ENCODE data around the gene ZNF672.

DNA sequence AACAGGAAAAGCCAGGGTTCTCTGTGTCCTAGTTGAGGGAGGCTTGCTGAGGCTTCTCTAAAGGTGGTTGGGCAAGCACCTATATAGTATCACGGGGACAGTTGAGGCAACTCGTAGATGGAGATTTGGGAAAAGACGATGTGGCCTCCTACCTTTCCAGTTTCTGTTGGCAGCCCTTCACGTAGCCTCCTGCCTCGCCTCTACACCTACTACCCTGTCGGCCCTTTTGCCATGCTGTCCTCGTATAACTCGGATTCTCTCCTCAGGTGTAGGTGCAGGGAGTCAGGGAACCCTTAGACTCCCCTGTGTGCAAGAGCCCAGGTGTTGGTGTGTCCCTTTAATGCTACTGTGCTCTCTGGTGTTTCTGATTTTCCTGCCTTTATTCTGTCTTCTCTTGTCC, 10.6 kb downstream of the ZNF672 start:
- TF ChIP-seq FOXM1 (IDR thresholded peaks at IDR 0.05; ENCODE audit: low read depth) (no peak), GATA2 (CRISPR knock-in tag; IDR thresholded peaks at IDR 0.05) (no peak), EP300 (IDR thresholded peaks at IDR 0.05; ENCODE audit: borderline replicate concordance in 1 of 2, low read depth in 1 of 2, low read length in 1 of 2) (no peak), CHD2 (IDR thresholded peaks at IDR 0.05; ENCODE audit: low read length, partially characterized antibody) (no peak), TAF1 (IDR thresholded peaks at IDR 0.05; ENCODE audit: borderline replicate concordance, low read depth, low read length) (no peak), JUND (IDR thresholded peaks at IDR 0.05) (no peak), TEAD4 (IDR thresholded peaks at IDR 0.05; ENCODE audit: borderline replicate concordance, insufficient read depth) (no peak)
- TF ChIP-seq, protein P1, sequence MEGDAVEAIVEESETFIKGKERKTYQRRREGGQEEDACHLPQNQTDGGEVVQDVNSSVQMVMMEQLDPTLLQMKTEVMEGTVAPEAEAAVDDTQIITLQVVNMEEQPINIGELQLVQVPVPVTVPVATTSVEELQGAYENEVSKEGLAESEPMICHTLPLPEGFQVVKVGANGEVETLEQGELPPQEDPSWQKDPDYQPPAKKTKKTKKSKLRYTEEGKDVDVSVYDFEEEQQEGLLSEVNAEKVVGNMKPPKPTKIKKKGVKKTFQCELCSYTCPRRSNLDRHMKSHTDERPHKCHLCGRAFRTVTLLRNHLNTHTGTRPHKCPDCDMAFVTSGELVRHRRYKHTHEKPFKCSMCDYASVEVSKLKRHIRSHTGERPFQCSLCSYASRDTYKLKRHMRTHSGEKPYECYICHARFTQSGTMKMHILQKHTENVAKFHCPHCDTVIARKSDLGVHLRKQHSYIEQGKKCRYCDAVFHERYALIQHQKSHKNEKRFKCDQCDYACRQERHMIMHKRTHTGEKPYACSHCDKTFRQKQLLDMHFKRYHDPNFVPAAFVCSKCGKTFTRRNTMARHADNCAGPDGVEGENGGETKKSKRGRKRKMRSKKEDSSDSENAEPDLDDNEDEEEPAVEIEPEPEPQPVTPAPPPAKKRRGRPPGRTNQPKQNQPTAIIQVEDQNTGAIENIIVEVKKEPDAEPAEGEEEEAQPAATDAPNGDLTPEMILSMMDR (IDR thresholded peaks at IDR 0.05): no peak
- TF ChIP-seq, protein P2, sequence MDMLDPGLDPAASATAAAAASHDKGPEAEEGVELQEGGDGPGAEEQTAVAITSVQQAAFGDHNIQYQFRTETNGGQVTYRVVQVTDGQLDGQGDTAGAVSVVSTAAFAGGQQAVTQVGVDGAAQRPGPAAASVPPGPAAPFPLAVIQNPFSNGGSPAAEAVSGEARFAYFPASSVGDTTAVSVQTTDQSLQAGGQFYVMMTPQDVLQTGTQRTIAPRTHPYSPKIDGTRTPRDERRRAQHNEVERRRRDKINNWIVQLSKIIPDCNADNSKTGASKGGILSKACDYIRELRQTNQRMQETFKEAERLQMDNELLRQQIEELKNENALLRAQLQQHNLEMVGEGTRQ (IDR thresholded peaks at IDR 0.05; ENCODE audit: borderline replicate concordance, low read depth, low read length): no peak
- TF ChIP-seq, protein P3, sequence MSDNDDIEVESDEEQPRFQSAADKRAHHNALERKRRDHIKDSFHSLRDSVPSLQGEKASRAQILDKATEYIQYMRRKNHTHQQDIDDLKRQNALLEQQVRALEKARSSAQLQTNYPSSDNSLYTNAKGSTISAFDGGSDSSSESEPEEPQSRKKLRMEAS (IDR thresholded peaks at IDR 0.05; ENCODE audit: low read depth): no peak
- TF ChIP-seq, protein P4, sequence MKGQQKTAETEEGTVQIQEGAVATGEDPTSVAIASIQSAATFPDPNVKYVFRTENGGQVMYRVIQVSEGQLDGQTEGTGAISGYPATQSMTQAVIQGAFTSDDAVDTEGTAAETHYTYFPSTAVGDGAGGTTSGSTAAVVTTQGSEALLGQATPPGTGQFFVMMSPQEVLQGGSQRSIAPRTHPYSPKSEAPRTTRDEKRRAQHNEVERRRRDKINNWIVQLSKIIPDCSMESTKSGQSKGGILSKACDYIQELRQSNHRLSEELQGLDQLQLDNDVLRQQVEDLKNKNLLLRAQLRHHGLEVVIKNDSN (IDR thresholded peaks at IDR 0.05; ENCODE audit: borderline replicate concordance, low read depth): no peak

All from SK-N-SH (cell line).